Loucy (cell line): Measurements from ENCODE around the gene EXOSC6.

Experiments used
- EZH2phosphoT487 ChIP-seq: fragments of 200-600 bp; IDR thresholded peaks from 2 replicates; pipeline ENCODE4 v1.6.1; 2018; ENCODE audit warnings: antibody characterized with exemption, mild to moderate bottlenecking, moderate library complexity, borderline replicate concordance
- TF ChIP-seq, protein P1 (sequence below): fragments of 200-600 bp; sonication (generic); conservative IDR thresholded peaks from 2 replicates; pipeline ENCODE4 v1.5.1; 2014; ENCODE audit warnings: mild to moderate bottlenecking, antibody characterized with exemption, low read length

DNA sequence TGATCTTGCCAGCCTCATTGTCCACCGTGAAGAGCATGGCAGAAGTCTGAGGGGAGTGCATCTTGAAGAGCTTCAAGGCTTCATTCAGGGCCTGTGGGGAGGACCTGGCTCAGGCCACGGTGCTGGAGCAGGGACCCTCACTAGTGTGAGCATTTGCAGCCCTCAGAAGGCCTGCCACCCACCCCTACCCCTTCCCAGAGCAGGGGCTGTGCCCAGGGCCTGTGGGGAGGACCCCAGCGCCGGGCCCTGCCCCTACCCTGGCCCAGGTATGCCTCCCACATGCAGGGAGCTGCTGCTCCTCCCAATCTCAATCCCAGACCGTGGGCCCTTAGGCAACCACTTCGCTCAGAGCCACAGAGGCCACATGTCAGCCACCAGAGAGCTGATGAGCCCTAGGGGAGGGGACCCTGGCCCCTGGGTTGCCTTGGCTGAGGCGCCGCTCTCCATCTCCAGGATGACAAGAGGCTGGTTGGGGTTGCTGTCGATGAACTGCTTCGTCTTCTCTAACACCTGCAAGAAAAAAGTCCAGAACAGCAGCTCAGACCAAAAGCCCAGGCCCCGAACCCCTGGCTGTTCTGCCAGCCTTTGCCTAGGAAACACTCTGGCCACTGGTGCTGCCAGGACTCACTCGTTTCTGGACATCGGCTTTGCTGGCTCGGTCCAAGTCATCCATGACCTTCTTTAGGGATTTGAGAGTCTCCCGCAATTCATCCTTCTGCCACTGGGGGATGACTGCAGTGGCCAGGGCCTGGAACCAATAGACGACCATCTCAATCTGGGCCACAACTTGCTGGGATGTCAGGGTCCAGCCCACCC is 1.8 kb upstream of the EXOSC6 start:
- TF ChIP-seq, protein P1, sequence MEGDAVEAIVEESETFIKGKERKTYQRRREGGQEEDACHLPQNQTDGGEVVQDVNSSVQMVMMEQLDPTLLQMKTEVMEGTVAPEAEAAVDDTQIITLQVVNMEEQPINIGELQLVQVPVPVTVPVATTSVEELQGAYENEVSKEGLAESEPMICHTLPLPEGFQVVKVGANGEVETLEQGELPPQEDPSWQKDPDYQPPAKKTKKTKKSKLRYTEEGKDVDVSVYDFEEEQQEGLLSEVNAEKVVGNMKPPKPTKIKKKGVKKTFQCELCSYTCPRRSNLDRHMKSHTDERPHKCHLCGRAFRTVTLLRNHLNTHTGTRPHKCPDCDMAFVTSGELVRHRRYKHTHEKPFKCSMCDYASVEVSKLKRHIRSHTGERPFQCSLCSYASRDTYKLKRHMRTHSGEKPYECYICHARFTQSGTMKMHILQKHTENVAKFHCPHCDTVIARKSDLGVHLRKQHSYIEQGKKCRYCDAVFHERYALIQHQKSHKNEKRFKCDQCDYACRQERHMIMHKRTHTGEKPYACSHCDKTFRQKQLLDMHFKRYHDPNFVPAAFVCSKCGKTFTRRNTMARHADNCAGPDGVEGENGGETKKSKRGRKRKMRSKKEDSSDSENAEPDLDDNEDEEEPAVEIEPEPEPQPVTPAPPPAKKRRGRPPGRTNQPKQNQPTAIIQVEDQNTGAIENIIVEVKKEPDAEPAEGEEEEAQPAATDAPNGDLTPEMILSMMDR: peak; percentile 62
- TF ChIP-seq EZH2phosphoT487: no peak
